M059J (cell line): ENCODE data around the gene PZP. TPM values are rescaled to one million over a fixed set of nuclear protein-coding genes. Genes with fewer than 3 reads are reported as not detected.
"Not testable (repeated sequence)": the region's sequence is repeated elsewhere in the genome, so short reads cannot be mapped to it uniquely, and the experiment has no call there.

Experiments
- DNase-seq: peaks from one replicate; pipeline ENCODE4 v3.0.0-alpha.2; 2012; ENCODE audit warnings: low read depth
- total RNA-seq: library from RNA; depleted of rRNA; stranded (reverse); fragments of >200 nt; shearing (Covaris generic); gene quantifications from 2 replicates; pipeline ENCODE4 v1.2.3, GENCODE V29; 2014

The PZP gene
- total RNA-seq, 1 experiment from 2014 or later = not detected

DNA sequence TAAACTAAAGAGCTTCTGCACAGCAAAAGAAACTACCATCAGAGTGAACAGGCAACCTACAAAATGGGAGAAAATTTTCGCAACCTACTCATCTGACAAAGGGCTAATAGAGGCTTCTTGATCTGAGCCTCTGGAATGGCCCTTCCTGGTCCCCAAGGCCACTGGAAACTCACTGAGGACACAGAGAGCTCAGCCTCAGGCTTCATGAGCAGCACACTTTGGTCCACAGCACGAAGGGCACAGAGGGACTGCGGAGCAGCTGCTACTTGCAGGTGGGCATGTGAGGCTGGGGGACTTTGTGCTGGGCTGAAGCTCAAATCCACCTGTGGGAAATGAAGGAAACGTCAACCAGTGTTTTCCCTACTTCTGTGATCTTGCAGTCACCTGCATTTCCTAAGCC is 27.4 kb downstream of the PZP start:
- DNase-seq = no peak

DNA sequence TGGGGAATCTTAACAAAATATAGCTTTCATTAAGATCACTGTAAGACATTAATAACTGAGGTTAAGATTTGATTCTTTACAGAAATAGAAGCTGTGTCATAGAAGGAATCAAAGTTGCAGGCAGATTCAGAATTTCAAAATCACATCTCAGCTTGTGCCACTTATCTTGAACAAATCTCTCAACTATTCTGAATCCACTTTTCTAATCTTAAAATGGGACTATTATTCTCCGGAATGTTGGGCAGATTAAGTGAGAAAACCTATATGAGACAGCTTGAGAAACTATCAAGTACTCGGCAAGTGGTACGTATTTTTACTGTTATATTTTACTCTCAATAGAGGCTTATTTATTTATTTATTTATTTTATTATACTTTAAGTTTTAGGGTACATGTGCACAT is 28.4 kb downstream of the PZP start:
- no peak for DNase-seq

DNA sequence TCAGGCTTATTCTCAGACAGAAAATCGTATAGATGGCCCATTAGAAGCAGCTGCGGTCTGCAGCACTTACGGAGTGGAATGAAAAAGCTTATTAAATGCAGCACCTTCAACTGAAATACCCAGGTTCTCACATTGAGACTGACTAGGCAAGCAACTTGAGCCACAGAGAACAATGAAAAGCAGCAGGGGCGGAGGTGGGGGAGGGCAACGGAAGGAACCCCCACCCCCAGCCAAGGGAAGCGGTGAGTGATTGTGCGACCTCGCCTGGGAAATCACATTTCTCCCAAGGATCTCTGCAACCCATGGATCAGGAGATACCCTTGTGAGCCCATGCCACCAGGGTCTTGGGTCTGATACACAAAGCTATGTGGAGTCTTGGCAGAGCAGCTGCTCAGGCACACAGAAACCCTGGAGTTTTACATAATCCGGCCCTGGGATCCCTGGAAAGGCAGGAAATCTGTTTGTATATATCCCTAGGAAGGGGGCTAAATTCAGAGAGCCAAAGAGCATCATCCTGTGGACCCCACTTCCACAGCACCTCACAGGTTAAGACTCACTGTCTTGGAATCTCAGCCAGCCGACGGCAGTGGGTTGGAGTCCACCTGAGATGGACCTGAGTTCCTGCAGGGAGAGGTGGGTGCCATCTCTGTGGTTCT is 38.1 kb downstream of the PZP start:
- DNase-seq = no peak

DNA sequence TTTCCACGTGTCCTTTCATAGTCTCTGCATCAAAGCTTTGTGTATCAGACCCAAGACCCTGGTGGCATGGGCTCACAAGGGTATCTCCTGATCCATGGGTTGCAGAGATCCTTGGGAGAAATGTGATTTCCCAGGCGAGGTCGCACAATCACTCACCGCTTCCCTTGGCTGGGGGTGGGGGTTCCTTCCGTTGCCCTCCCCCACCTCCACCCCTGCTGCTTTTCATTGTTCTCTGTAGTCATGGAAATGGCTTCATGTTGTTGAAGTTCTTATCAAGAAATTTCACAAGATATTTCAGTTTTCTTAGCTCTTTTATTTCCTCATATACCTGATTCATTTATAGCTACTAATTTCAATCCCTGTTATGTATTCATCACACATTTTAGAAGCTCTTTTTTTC is 40.9 kb downstream of the PZP start:
- not testable (repeated sequence) for DNase-seq

DNA sequence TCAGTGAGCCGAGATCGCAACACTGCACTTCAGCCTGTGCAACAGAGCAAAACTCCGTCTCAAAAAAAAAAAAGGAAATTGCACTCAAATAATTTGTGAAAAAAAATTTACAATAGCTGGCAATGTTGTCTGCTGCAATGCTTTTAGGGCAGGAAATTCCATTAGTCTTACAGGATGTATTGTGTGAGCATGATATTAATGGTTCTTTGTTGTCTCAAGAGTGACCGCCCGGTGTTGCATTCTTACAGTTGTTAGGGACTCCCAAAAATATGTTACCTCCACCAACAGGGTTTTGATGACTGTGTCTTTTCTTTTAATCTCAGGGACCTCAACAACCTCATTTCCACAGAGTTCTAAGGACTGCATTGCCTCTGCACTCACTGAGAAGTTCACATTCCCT is 44.8 kb downstream of the PZP start:
- DNase-seq = no peak

DNA sequence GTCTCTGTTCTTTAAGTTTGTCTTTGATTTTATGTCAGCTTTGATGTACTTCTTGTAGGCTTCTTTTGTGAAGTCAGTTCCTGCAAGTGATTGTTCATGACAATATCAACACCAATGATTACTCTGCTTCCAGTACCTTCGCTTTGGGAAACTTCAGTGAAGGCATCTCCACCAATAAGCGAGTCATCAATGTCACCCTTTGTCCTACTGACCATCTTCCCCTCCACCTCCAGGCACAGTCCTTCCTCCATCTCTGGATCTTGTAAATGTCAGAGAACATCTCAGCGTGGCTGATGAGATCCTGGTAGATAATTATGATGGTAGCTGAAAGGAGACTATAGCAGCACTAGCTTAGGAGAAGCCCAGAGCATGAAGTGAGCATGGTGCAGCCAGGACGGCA is 52.1 kb downstream of the PZP start:
- no peak for DNase-seq

DNA sequence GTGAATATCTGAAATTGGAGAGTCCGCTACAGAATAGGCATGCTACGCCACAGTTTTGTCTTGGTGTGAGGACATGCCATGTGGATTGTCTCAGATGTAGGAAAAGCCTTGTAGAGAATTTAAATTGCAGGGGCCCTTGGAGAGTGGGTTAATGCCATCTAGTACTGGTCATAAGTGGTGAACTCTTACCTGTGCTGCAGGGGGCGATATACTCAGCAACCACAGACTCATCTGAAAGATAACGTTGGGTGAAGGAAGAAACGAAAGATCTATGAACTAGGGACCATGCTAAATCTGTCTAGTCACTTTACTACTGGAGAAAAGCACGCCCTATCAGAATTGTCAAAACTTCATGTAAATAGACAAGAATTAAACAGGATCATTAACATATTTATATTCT is 58.8 kb downstream of the PZP start:
- DNase-seq = no peak

DNA sequence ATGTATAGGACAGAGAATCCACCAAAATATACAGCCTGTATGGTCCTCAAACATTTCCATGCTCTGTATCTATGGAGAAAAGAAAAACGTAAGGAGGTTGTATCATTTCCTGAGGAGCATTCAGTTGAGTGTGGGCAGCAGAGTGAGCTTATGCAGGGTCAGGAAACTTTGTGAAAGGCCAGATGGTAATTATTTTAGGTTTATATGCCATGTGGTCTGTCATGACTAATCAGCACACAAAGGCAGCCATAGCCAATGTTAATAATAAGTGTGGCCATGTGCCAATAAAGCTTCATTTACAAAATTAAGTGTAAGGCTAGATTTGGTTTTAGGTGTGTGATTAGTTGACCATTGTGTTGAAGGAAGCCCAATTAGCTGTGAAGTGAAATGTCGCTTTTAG is 59.3 kb downstream of the PZP start:
- no peak for DNase-seq

DNA sequence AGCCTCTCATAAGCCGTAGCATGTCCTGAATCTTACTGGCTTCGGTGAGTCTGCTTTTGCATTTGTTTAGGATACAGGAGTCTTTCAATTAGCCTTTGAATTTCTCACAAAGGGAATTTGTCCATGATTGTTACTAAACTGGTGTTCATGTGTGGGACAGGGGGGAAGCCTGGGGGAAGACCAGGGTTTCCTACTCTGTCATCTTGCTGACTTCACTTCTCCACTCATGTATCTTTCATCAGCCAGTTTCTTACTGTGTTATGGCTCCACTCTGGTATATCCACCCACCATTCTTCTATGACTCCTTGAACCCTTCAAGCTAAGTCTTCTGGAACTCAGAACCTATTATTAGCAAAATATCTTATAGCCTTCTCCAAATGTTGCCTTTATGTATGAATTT is 60.7 kb downstream of the PZP start:
- DNase-seq = no peak

DNA sequence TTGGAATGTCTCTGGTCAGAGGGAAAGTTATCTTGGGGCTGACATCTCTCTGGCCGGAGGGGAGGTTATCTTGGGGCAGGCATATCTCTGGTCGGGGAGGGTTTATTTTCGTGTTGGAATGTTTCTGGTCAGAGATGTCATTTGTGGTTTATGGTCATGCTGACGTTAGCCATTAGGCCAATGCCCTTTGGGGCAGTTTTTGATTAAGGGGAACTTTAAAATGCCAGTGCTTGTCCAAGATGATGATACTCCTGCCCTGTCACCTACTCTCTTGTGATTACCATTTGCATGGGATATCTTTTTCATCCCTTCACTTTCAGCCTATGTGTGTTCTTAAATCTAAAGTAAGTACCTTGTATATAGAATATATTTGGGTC is 63.5 kb downstream of the PZP start:
- peak; percentile 22 for DNase-seq

DNA sequence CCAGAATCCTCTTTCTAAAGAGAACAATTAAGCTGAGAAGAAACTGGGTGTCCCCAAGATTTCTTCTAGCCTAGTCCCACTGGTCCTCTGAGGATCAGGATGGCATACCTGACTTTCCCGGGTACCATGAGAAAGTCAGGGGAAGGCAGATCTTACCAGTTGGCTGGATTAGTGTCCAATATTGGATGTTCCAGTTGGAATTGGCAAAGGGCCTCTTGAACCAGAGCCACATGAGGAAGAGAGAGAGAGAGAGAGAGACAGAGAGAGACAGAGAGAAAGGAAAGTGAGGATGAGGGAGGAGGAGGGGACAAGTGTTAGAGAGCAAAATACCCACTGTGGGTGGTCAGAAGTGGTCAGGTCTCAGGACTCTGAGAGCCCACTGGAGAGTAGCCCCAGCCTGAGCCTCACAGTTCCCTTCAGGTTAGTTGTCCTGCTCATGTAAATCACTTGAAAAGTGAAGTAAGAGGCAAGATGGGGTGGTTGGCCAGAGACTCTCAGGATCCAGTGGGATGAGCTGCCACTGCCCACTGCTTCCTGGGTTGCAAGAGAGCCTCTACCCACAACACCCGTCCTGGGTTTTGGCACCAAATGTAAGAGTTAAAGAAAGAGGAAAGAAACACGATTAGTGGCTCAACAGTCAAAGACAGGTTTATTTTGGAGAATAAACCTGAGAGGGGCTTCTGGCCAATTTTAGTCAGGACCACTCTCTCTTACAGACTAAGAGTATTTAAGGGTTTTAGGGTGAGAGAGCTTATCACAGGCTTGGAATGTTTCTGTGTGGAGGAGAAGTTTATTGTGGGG is 64.1 kb downstream of the PZP start:
- no peak for DNase-seq

DNA sequence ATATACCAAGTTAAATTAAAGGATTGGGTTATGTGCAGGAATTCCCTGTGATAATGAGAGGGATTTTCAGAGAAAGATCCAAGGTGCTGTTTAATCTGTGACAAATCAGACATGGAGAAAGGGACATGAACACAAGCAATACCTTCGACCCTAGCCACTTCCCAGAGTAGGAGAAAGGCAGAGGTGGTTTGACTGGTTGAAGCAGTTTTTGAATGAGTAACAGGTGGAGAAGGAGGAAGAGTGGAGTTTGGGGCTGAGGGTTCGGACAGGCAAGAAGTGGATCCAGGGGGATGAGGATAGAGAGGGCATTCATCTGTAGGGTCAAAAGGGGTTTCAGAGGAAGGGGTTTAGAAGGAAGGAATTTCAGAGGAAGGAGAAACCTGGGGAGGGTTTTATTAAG is 65.1 kb downstream of the PZP start:
- DNase-seq = no peak

DNA sequence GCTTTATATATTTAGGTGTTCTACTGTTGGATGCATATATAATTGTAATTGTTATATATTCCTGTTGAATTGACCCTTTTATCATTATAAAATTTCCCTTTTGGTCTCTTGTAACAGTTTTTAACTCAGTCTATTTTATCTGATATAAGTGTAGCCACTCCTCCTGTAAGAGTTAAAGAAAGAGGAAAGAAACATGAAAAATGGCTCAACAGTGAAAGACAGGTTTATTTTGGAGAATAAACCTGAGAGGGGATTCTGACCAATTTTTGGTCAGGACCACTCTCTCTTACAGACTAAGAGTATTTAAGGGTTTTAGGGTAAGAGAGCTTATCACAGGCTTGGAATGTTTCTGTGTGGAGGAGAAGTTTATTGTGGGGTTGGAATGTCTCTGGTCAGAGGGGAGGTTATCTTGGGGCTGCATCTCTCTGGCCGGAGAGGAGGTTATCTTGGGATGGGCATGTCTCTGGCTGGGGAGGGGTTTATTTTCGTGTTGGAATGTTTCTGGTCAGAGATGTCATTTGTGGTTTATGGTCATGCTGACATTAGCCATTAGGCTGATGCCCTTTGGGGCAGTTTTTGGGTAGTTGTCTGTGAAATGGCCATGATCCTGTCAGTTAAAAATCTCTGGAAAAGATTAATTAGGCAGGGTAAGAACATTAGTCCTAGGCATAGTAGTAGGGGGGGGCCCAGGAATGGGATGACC is 68.5 kb downstream of the PZP start:
- peak; percentile 7 for DNase-seq

DNA sequence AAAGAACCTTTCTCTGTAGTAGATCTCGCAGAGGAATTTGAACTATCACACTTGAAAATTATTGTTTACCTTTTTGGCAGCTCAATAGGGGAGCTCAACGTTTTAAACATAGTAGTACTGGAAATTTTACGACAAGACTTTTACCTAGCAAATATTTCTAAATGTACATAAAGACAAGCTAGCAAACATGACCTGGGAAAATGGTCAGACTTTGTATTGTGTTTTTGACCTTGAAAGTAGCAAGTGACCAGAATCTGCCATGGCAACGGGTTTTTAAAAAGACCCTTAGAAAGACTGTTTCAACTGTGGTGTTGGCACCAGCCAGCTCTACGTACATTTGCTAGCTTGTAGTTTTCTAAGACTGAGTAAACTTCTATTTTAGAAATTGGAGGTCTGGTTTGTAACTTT is 72.3 kb downstream of the PZP start:
- DNase-seq = no peak

DNA sequence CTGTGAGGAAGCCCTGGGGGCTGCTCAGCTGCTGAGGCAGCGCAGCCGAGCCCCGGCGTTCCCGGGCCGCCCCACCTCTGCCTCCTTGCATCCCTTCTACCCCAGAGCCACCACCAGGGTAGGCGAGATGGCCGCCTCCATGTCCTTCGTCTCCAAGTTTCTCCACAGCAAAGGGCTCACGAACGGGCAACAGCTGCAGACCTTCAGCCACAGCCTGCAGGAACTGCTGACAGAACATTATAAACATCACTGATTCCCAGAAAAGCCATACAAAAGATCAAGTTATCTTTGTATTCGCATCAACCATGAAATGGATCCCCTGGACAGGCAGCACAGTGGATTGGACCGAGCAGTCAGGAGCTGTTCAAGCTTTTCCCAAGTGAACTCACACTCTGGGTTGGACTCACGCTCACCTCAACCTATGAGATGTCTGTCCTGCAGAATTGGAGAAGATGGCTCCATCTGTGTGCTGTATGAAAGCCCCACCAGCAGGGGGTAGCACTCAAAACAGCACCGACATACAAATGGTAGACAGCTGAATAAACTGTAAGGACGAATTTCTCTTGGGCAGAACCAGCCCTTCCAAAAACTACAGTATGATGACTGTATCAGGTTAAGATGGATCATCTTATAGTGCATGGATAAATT is 73.1 kb downstream of the PZP start:
- DNase-seq = no peak

DNA sequence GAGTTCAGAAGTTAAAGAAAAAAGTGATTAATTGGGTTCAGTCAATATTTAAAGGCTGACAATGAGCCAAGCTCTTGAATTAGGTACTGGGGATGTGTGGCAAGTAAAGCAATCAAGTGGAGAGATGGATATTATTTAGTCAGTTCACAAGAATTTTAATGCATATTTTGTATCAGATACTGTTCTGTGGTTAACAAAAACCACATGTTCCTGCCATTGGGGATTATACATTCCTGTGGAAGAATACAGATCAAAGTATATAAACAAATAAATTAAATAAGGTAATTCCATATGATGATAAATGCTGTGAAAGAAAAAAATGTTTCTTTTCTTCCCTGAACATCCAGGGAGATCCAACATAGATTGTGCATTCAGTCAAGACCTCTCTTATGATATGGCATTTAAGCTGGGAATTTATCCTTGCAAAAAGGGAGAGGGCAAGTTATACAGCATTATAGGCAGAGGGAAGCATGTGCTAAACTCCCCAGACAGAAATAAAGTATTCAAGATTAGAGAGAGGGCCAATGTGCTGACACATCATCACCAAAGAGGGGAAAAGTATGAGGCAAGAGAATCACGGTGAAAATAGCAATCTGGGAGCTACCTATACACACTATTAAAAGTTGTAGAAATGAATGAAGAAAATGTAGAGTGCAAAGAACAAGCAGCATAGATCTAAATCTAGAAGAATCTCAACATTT is 74.8 kb downstream of the PZP start:
- no peak for DNase-seq

DNA sequence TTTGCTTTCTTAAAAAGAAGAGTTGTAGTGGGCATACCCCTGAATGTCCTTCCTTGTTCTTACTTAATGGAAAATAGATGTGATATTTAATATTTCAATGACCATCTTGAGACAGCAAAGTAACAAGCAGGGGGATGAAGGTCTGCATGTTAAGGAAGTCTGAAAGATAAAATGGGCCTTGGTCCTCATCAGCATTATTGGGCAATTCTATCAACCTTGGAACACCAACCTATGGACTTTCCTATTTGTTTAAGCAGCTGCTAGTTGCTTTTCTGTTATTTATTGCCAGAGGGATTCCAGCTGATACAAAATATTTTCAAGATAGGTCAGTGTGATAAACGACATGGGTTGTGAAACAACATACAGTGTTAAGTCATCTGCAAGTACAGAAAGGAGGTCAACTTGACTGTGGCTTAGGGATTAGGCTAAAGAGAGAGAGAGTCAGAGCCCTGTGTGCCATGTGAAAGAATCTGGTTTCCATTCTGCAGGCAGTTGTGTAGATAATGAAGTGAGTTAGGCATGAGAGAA is 76.1 kb downstream of the PZP start:
- no peak for DNase-seq

DNA sequence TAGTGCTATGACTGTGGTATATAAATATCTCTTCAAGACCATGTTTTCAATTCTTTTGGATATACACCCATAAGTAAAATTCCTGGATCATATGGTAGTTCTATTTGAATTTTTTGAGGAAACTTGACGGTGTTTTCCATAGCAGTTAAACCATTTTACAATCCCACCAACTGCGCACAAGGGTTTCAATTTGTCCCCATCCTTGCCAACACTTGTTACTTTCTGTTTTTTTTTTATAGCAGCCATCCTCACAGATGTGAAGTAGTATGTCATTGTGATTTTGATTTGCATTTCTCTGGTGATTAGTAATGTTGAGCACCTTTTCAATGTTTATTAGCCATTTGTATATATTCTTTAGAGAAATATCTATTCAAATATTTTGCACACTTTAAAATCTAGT is 78.0 kb downstream of the PZP start:
- DNase-seq = no peak

DNA sequence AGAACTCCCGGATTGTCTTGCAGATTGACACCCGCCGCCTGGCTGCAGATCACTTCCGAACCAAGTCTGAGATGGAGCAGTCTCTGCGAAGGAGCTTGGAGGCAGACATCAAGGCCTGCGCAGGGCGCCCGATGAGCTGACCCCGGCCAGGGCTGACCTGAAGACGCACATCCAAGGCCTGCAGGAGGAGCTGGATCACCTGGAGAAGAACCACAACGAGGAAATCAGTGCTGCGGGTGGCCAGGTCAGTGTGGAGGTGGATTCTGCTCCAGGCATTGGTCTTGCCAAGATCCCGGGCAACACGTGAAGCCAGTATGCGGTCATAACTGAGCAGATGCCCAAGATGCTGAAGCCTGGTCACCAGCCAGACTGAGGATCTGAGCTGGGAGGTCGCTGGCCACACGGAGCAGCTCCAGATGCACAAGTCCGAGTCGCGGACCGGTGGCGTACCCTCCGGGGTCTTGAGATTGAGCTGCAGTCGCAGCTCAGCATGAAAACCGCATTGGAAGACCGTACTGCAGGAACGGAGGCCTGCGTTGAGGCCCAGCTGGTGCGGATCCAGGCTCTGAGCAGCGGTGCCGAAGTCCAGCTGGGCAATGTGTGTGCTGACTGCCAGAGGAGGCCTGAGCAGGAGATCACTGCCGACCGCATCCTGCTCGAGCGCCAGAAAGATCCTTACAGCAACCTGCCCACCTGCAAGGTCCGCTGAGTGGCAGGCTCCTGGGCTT is 80.1 kb downstream of the PZP start:
- no peak for DNase-seq

DNA sequence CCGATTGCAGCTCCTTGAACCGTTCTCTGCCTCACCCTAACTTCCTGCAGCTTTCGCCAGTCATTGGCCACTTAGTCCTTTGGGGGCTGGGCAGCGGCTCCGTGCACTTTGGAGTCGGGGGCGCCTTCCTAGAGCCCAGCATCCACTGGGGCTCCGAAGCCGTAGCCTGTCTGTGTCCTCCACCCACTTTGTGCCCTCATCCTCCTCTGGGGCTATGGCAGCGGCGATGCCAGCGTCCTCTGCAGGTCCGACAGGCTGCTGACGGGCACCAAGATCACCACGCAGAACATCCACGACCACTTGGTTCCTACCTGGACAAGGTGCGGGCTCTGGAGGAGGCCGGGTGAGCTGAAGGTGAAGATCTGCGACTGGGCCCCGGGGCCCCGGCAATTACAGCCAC is 80.7 kb downstream of the PZP start:
- DNase-seq = no peak
